CD14-positive monocyte (primary cell): ENCODE results near the gene ANKRD50. TPM values are rescaled to one million over a fixed set of nuclear protein-coding genes. Genes with fewer than 3 reads are reported as not detected.

Experiments
- DNase-seq, 3 donors: peaks; one replicate each; pipeline ENCODE4 v3.0.0-alpha.2; 2011 to 2022
- H2AFZ ChIP-seq: 2 replicates; pipeline ENCODE4 v1.6.0; 2012; ENCODE audit warnings: mild to moderate bottlenecking, low read depth, low read length, inconsistent platforms; ENCODE audit not compliant: insufficient read depth, poor library complexity, severe bottlenecking
- H3K27ac ChIP-seq, 2 donors: 1 replicate in 1 of 2; 2 replicates in 1 of 2; pipeline ENCODE4 v1.5.1; 2012 to 2013; ENCODE audit warnings: low read length in 2 of 2, control low read depth in 1 of 2, inconsistent platforms in 1 of 2, low read depth in 1 of 2, mild to moderate bottlenecking in 1 of 2
- H3K27me3 ChIP-seq, 2 donors: one replicate each; pipeline versions ENCODE4 v1.6.0 to v1.6.1; 2011 to 2013; ENCODE audit warnings: low read length in 2 of 2; ENCODE audit not compliant: control insufficient read depth in 2 of 2, insufficient read depth in 2 of 2
- H3K36me3 ChIP-seq, 2 donors: replicated peaks in 1 of 2; 1 replicate in 1 of 2; 2 replicates in 1 of 2; pipeline versions ENCODE4 v1.5.1 to v1.6.1; 2012 to 2013; ENCODE audit warnings: low read length in 2 of 2, control low read depth in 1 of 2, inconsistent platforms in 1 of 2, mild to moderate bottlenecking in 1 of 2; ENCODE audit not compliant: insufficient read depth in 2 of 2, control insufficient read depth in 1 of 2
- H3K4me1 ChIP-seq, 2 donors: 1 replicate in 1 of 2; 2 replicates in 1 of 2; pipeline versions ENCODE4 v1.5.1 to v1.6.1; 2012 to 2013; ENCODE audit warnings: low read length in 2 of 2, control low read depth in 1 of 2, inconsistent platforms in 1 of 2, mild to moderate bottlenecking in 1 of 2, moderate library complexity in 1 of 2; ENCODE audit not compliant: insufficient read depth in 2 of 2, control insufficient read depth in 1 of 2
- H3K4me2 ChIP-seq: replicated peaks from 2 replicates; pipeline ENCODE3; 2012; ENCODE audit warnings: low read length, moderate library complexity, mild to moderate bottlenecking; ENCODE audit not compliant: poor library complexity, severe bottlenecking; ENCODE audit errors: extremely low read depth
- H3K4me3 ChIP-seq, 3 experiments: fragments of 200-600 bp in 1 of 3; sonication (generic) in 1 of 3; replicated peaks in 1 of 3; 1 replicate in 2 of 3; 2 replicates in 1 of 3; pipeline ENCODE4 v1.5.1; 2011 to 2013; ENCODE audit warnings: low read length in 3 of 3, mild to moderate bottlenecking in 3 of 3, control low read depth in 2 of 3, low read depth in 2 of 3, inconsistent platforms in 1 of 3, moderate library complexity in 1 of 3
- H3K79me2 ChIP-seq: 2 replicates; pipeline ENCODE4 v1.6.0; 2012; ENCODE audit warnings: mild to moderate bottlenecking, control low read depth, inconsistent platforms, low read length, moderate library complexity; ENCODE audit not compliant: insufficient read depth
- H3K9ac ChIP-seq: 2 replicates; pipeline ENCODE4 v1.6.0; 2017; ENCODE audit warnings: low read length, mild to moderate bottlenecking; ENCODE audit not compliant: insufficient read depth, poor library complexity, severe bottlenecking
- H3K9me3 ChIP-seq, 2 donors: replicated peaks in 1 of 2; 1 replicate in 1 of 2; 2 replicates in 1 of 2; pipeline versions ENCODE4 v1.5.1 to v1.6.1; 2012 to 2013; ENCODE audit warnings: low read length in 2 of 2, control low read depth in 1 of 2; ENCODE audit not compliant: control insufficient read depth in 1 of 2, insufficient read depth in 1 of 2
- H4K20me1 ChIP-seq: 2 replicates; pipeline ENCODE4 v1.6.0; 2012; ENCODE audit warnings: mild to moderate bottlenecking, low read length, control low read depth, moderate library complexity; ENCODE audit not compliant: insufficient read depth
- H3K27ac Mint-ChIP-seq, 7 donors: one replicate each; pipeline ENCODE4 v1.8.0; 2020; ENCODE audit warnings: mild to moderate bottlenecking in 7 of 7, mixed read lengths in 7 of 7, moderate library complexity in 6 of 7, inconsistent platforms in 2 of 7
- H3K27me3 Mint-ChIP-seq, 3 donors: one replicate each; pipeline ENCODE4 v1.8.0; 2021 to 2022; ENCODE audit warnings: low read depth in 3 of 3, mild to moderate bottlenecking in 3 of 3, mixed read lengths in 3 of 3, moderate library complexity in 3 of 3, inconsistent platforms in 1 of 3
- H3K36me3 Mint-ChIP-seq, 2 donors: one replicate each; pipeline ENCODE4 v1.8.0; 2020; ENCODE audit warnings: mixed read lengths in 2 of 2, inconsistent platforms in 1 of 2, mild to moderate bottlenecking in 1 of 2
- H3K4me1 Mint-ChIP-seq: one replicate; pipeline ENCODE4 v1.8.0; 2020; ENCODE audit warnings: mild to moderate bottlenecking, mixed read lengths
- H3K4me3 Mint-ChIP-seq, 2 donors: one replicate each; pipeline ENCODE4 v1.8.0; 2020; ENCODE audit warnings: mild to moderate bottlenecking in 2 of 2, mixed read lengths in 2 of 2, moderate library complexity in 1 of 2
- H3K9me3 Mint-ChIP-seq, 7 donors: one replicate each; pipeline ENCODE4 v1.8.0; 2020 to 2022; ENCODE audit warnings: mixed read lengths in 7 of 7, mild to moderate bottlenecking in 6 of 7, moderate library complexity in 6 of 7, inconsistent platforms in 2 of 7
- CTCF ChIP-seq: fragments of 200-600 bp; IDR thresholded peaks from one replicate; pipeline ENCODE4 v1.8.0; 2022; ENCODE audit warnings: antibody characterized with exemption, mild to moderate bottlenecking
- WGBS: methylation state at CpG from one replicate; pipeline ENCODE4 v1.1.5; 2013; ENCODE audit warnings: missing lambda C conversion rate; ENCODE audit not compliant: insufficient coverage; 5-methylcytosine and 5-hydroxymethylcytosine counted together
- intact Hi-C, 2 donors: fragments of 100-400 bp; cut with micrococcal nuclease; formaldehyde crosslinking; loops; one replicate each; pipeline versions ENCODE4 v1.15.0 to v1.15.1; 2023
- polyA plus RNA-seq, 3 donors: library from polyadenylated mRNA; depleted of rRNA in 1 of 3; unstranded in 2 of 3; stranded (reverse) in 1 of 3; fragments of 300-500 nt in 2 of 3; fragments of >200 nt in 1 of 3; fragmentation: Illumina TruSeq in 2 of 3; gene quantifications; 1 replicate in 2 of 3; 2 replicates in 1 of 3; pipeline ENCODE4 v1.2.3, GENCODE V29; 2012 to 2021

ANKRD50 gene
- polyA plus RNA-seq, 3 donors = 2.6 to 6.4 (median 5.0) TPM

- no CpG with 5 or more reads among the region's 2 CpGs for WGBS
- H4K20me1 ChIP-seq = peaks cover 44% of the 10 kb centered on the region
- DNase-seq = no peak
- intact Hi-C loops = no loop called here
- H3K9me3 ChIP-seq = no peaks in the 10 kb centered on the region
- H3K9ac ChIP-seq = no peak overlapping the region
- Mint-ChIP-seq H3K9me3 (peaks cover 4 to 17% (median 13%) of the 10 kb centered on the region in 7 donors), H3K4me1 (no peaks in the 10 kb centered on the region), H3K4me3 (no peak overlapping the region), H3K36me3 (peaks cover 23 to 61% of the 10 kb centered on the region in 2 donors), H3K27ac (no peak overlapping the region), H3K27me3 (no peaks in the 10 kb centered on the region)
- no peak for TF ChIP-seq CTCF
- no peaks in the 10 kb centered on the region for H3K27me3 ChIP-seq
- H2AFZ ChIP-seq = no peak overlapping the region
- peaks cover 75% of the 10 kb centered on the region for H3K79me2 ChIP-seq
- no peaks in the 10 kb centered on the region for H3K4me1 ChIP-seq
- no peak overlapping the region for H3K27ac ChIP-seq
- H3K4me3 ChIP-seq = no peak overlapping the region
- H3K4me2 ChIP-seq = no peak overlapping the region
- H3K36me3 ChIP-seq = peaks cover 6 to 34% of the 10 kb centered on the region in 2 donors
Measured at GRCh38 chr4:124697441-124697840, 15.1 kb downstream of the ANKRD50 start.

- H3K4me1 Mint-ChIP-seq = no peaks in the 10 kb centered on the region
- Histone ChIP-seq H3K27ac (no peak overlapping the region), H3K9ac (no peak overlapping the region), H3K36me3 (peaks cover 3 to 30% of the 10 kb centered on the region in 2 donors), H3K4me2 (no peak overlapping the region), H3K4me1 (no peaks in the 10 kb centered on the region), H3K79me2 (peaks cover 74% of the 10 kb centered on the region), H4K20me1 (peaks cover 35% of the 10 kb centered on the region), H2AFZ (no peak overlapping the region), H3K27me3 (no peaks in the 10 kb centered on the region), H3K4me3 (no peak overlapping the region), H3K9me3 (no peaks in the 10 kb centered on the region)
- no peak overlapping the region for H3K27ac Mint-ChIP-seq
- H3K4me3 Mint-ChIP-seq = no peak overlapping the region
- peaks cover 26 to 67% of the 10 kb centered on the region in 2 donors for H3K36me3 Mint-ChIP-seq
- TF ChIP-seq CTCF = no peak
- no peaks in the 10 kb centered on the region for H3K27me3 Mint-ChIP-seq
- H3K9me3 Mint-ChIP-seq = peaks cover 4 to 27% (median 13%) of the 10 kb centered on the region in 7 donors
- DNase-seq = no peak
- intact Hi-C loops = no loop called here
Measured at GRCh38 chr4:124696182-124696581, 16.4 kb downstream of the ANKRD50 start.
